K562 (cell line): ENCODE data around the gene SLC7A4. TPM values are rescaled to one million over a fixed set of nuclear protein-coding genes. Genes with fewer than 3 reads are reported as not detected.

Experiments
- ATAC-seq: fragments of 200-7000 bp; cut with Tn5 transposase; 3 replicates; pipeline ENCODE4 v1.9.1; 2020; ENCODE audit warnings: moderate library complexity
- BruUV-seq: library from RNA; stranded (reverse); fragments of 400-500 nt; replicated peaks from 2 replicates; lab custom pipeline; 2021; lab: Mats Ljungman, UMichigan
- CTCF ChIA-PET: fragments of 300-600 bp; formaldehyde crosslinking; extraction: SDS; loops from one replicate; lab custom pipeline; 2021; ENCODE audit warnings: low intra/inter-chr PET ratio; lab: Yijun Ruan, JAX
- POLR2A ChIA-PET: fragments of 300-600, 350-650 bp; sonication (Branson Sonifier 250); formaldehyde crosslinking; extraction: SDS; loops from one replicate; lab custom pipeline; 2021; ENCODE audit warnings: antibody characterized with exemption, inconsistent platforms; lab: Yijun Ruan, JAX
- DNase-seq, 4 experiments: peaks; one replicate each; pipeline versions ENCODE4 v3.0.0 to v3.0.0-alpha.2; 2011 to 2018; ENCODE audit warnings: low spot score in 3 of 4, mixed read lengths in 3 of 4; ENCODE audit errors: extremely low read depth in 1 of 4
- FAIRE-seq: peaks from 2 replicates; lab custom pipeline; 2011; peaks lifted over from hg19 to GRCh38; lab: Jason Lieb, UNC
- H2AFZ ChIP-seq: 2 replicates; pipeline ENCODE4 v1.6.0; 2011; ENCODE audit warnings: low read depth, low read length, control low read depth, inconsistent platforms
- H3K27ac ChIP-seq: fragments of 200-600 bp; 3 replicates; pipeline ENCODE4 v1.8.0; 2011; ENCODE audit warnings: low read depth, mild to moderate bottlenecking, control low read depth, inconsistent platforms, low read length, moderate library complexity, mixed read lengths; ENCODE audit errors: extremely low read depth
- H3K27me3 ChIP-seq, 2 experiments: fragments of 300-600 bp in 1 of 2; 2 replicates in 1 of 2; 3 replicates in 1 of 2; pipeline versions ENCODE4 v1.6.0 to v1.8.0; 2011; ENCODE audit warnings: inconsistent platforms in 2 of 2, low read length in 2 of 2, mild to moderate bottlenecking in 1 of 2, mixed read lengths in 1 of 2, moderate library complexity in 1 of 2; ENCODE audit not compliant: control insufficient read depth in 2 of 2, insufficient read depth in 2 of 2
- H3K36me3 ChIP-seq: fragments of 300-600 bp; 3 replicates; pipeline ENCODE4 v1.8.0; 2011; ENCODE audit warnings: mild to moderate bottlenecking, low read length, inconsistent platforms; ENCODE audit not compliant: control insufficient read depth, insufficient read depth
- H3K4me1 ChIP-seq, 2 experiments: fragments of 200-600 bp in 1 of 2; replicated peaks in 1 of 2; 2 replicates in 1 of 2; 3 replicates in 1 of 2; pipeline versions ENCODE4 v1.5.1 to v1.8.0; 2011; ENCODE audit warnings: inconsistent platforms in 2 of 2, low read length in 2 of 2, mild to moderate bottlenecking in 1 of 2, mixed read lengths in 1 of 2, moderate library complexity in 1 of 2; ENCODE audit not compliant: control insufficient read depth in 2 of 2, insufficient read depth in 2 of 2
- H3K4me2 ChIP-seq: 2 replicates; pipeline ENCODE4 v1.6.1; 2011; ENCODE audit warnings: low read length, control low read depth, inconsistent platforms, mixed read lengths; ENCODE audit not compliant: insufficient read depth
- H3K4me3 ChIP-seq: fragments of 200-600 bp; sonication (generic), shearing (Covaris generic); 2 replicates; pipeline ENCODE4 v1.5.1; 2016; ENCODE audit warnings: control low read depth, inconsistent platforms
- H3K79me2 ChIP-seq: fragments of 200-600 bp; 3 replicates; pipeline ENCODE4 v1.8.0; 2011; ENCODE audit warnings: low read length, inconsistent platforms; ENCODE audit not compliant: control insufficient read depth, insufficient read depth
- H3K9ac ChIP-seq, 2 experiments: 2 replicates each; pipeline versions ENCODE4 v1.6.0 to v1.6.1; 2011; ENCODE audit warnings: low read depth in 2 of 2, low read length in 2 of 2, control low read depth in 1 of 2, inconsistent platforms in 1 of 2, mild to moderate bottlenecking in 1 of 2, mixed read lengths in 1 of 2; ENCODE audit not compliant: insufficient read depth in 1 of 2
- H3K9me1 ChIP-seq: one replicate; pipeline ENCODE4 v1.6.0; 2011; ENCODE audit warnings: inconsistent platforms, mild to moderate bottlenecking, low read length, moderate library complexity; ENCODE audit not compliant: control insufficient read depth, insufficient read depth
- H3K9me3 ChIP-seq: replicated peaks from 2 replicates; pipeline ENCODE4 v1.5.1; 2011; ENCODE audit warnings: low read depth, low read length, inconsistent platforms; ENCODE audit not compliant: control insufficient read depth, insufficient read depth
- H4K20me1 ChIP-seq: replicated peaks from 2 replicates; pipeline ENCODE4 v1.6.1; 2011; ENCODE audit warnings: low read length, inconsistent platforms, mixed read lengths; ENCODE audit not compliant: control insufficient read depth, insufficient read depth
- AFF1 ChIP-seq, 2 experiments: fragments of 450-650 bp; IDR thresholded peaks; 2 replicates each; pipeline ENCODE4 v1.6.1; 2018; ENCODE audit warnings: mild to moderate bottlenecking in 2 of 2, low read depth in 1 of 2; ENCODE audit not compliant: partially characterized antibody in 2 of 2
- CSDE1 ChIP-seq, 2 experiments: fragments of 450-650 bp; IDR thresholded peaks; 2 replicates each; pipeline ENCODE4 v1.6.1; 2016; ENCODE audit warnings: mild to moderate bottlenecking in 1 of 2
- EP400 ChIP-seq: fragments of 450-650 bp; IDR thresholded peaks from 2 replicates; pipeline ENCODE4 v1.6.1; 2017; ENCODE audit warnings: antibody characterized with exemption, mild to moderate bottlenecking, moderate library complexity
- HDAC3 ChIP-seq: fragments of 450-650 bp; IDR thresholded peaks from 2 replicates; pipeline ENCODE4 v1.6.1; 2018; ENCODE audit warnings: borderline replicate concordance, mild to moderate bottlenecking, moderate library complexity; ENCODE audit not compliant: partially characterized antibody
- HEY1 ChIP-seq: fragments of 250-450 bp; sonication (Bioruptor Pico); IDR thresholded peaks from 2 replicates; pipeline ENCODE4 v1.5.0; 2020; ENCODE audit warnings: mild to moderate bottlenecking, moderate library complexity, borderline replicate concordance
- MCM3 ChIP-seq: fragments of 450-650 bp; IDR thresholded peaks from 2 replicates; pipeline ENCODE4 v1.6.1; 2016
- NR2C1 ChIP-seq, 2 experiments: fragments of 450-650 bp; IDR thresholded peaks; 2 replicates each; pipeline ENCODE4 v1.6.1; 2017; ENCODE audit warnings: mild to moderate bottlenecking in 2 of 2, antibody characterized with exemption in 1 of 2, inconsistent platforms in 1 of 2, missing compliant biosample characterization in 1 of 2, missing genetic modification characterization in 1 of 2
- SRSF7 ChIP-seq: fragments of 200-400 bp; formaldehyde crosslinking; optimal IDR thresholded peaks from 2 replicates; pipeline ENCODE3; 2017; ENCODE audit warnings: mild to moderate bottlenecking, low read depth, low read length
- ZNF57 ChIP-seq: fragments of 450-650 bp; formaldehyde crosslinking; IDR thresholded peaks from 2 replicates; pipeline ENCODE4 v1.4.0; 2020; ENCODE audit warnings: mild to moderate bottlenecking, moderate library complexity
- WGBS: fragments of 100-300 bp; shearing (Covaris generic); methylation state at CpG from one replicate; pipeline ENCODE4 v1.1.6; 2016; ENCODE audit warnings: low coverage, mixed read lengths; ENCODE audit not compliant: insufficient coverage; ENCODE audit errors: missing lambda C conversion rate; 5-methylcytosine and 5-hydroxymethylcytosine counted together
- in situ Hi-C: fragments of 300-500 bp; cut with MboI; formaldehyde crosslinking; loops from 4 replicates; pipeline ENCODE4 v1.15.0; 2018; ENCODE audit warnings: inconsistent platforms, mixed read lengths
- intact Hi-C: fragments of 100-400 bp; cut with micrococcal nuclease; formaldehyde crosslinking; loops from 2 replicates; pipeline ENCODE4 v1.14.2; 2022
- polyA plus RNA-seq, 8 experiments: library from polyadenylated mRNA; depleted of rRNA in 4 of 8; stranded (reverse) in 5 of 8; unstranded in 3 of 8; fragments of >200 nt; fragmentation: Nextera tagmentation in 2 of 8; fragmentation: Illumina TruSeq in 1 of 8; extraction: Ambion mirVana in 2 of 8; extraction: Trizol in 1 of 8; gene quantifications; 2 replicates each; pipeline versions ENCODE4 v1.2.1 to v1.2.3, GENCODE V29; 2011 to 2014; ENCODE audit warnings: inconsistent platforms in 1 of 8, missing spikeins in 1 of 8
- total RNA-seq, 7 experiments: library from RNA; depleted of rRNA in 6 of 7; stranded (reverse); fragments of >200 nt in 6 of 7; fragmentation: Illumina TruSeq in 2 of 7; extraction: Trizol in 2 of 7; gene quantifications; 2 replicates each; pipeline versions ENCODE4 v1.2.1 to v1.2.3, GENCODE V29; 2011 to 2021; ENCODE audit warnings: low replicate concordance in 1 of 7
- TF ChIP-seq, protein P1 (sequence below): fragments of 450-650 bp; IDR thresholded peaks from 2 replicates; pipeline ENCODE4 v1.7.0; 2016; ENCODE audit warnings: borderline replicate concordance
- TF ChIP-seq, protein P2 (sequence below): IDR thresholded peaks from 2 replicates; pipeline ENCODE4 v1.6.1; 2014; ENCODE audit warnings: antibody characterized with exemption

SLC7A4 gene
- total and polyA plus RNA-seq, 9 of the 15 experiments (the other 6 are each of a cell fraction or from before 2014, with no cell fraction given): not detected

DNA sequence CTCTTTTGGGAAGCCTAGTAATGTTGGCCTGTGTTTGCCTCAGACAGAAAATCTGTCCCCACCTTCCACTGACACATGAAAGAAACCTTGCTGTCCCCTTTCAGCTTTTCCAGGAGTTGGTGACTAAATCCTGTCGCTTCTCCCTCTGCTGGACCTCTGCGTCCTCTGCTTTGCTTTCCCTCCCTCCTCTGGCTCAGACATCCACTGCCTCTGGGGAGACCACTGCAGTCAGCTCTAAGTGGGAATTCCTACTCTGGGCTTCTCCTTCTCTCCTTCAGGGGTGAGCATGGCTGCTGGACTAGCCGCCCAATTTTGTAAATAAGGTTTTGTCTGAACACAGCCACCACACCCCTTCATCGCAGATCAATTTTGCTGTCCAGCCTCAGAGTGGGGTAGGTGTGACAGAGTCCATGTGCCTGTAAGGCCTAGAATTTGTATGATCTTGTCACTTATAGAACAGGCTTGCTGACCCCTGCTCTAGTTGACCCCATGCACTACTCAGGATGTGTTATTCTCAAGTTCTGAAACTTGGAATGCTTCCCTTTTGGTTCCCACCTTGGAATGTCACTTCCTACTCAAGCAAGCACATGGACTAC, 36.4 kb upstream of the SLC7A4 start:
- Histone ChIP-seq H3K79me2 (no peaks in the 10 kb centered on the region), H3K9me1 (no peaks in the 10 kb centered on the region), H3K27ac (no peak overlapping the region), H3K9ac (no peak overlapping the region), H2AFZ (no peak overlapping the region), H3K4me1 (peaks cover 0 to 3% of the 10 kb centered on the region in 2 experiments; a peak in 1 of 5 replicates), H4K20me1 (peaks cover 8% of the 10 kb centered on the region), H3K4me2 (no peak overlapping the region), H3K9me3 (peaks cover 5% of the 10 kb centered on the region), H3K36me3 (no peaks in the 10 kb centered on the region), H3K27me3 (peaks cover 57 to 75% of the 10 kb centered on the region in 2 experiments), H3K4me3 (no peak overlapping the region)
- CTCF ChIA-PET: no interaction called here
- ATAC-seq: peak; percentile 40
- 13% methylated on average over 4 of the region's 4 CpGs for WGBS
- intact Hi-C loops: loop anchor here (5.0 kb wide), 2 partner anchors 46 to 106 kb away; no protein-coding TSS in a partner anchor
- no TSS peak for BruUV-seq
- in situ Hi-C loops: no loop called here
- peak; percentile 35 for FAIRE-seq
- POLR2A ChIA-PET: interaction anchor here (0.6 to 1.6 kb wide), 5 partner anchors 10 to 67 kb away, joined by 3 to 7 read pairs (median 4); partner anchors contain the start of gene THAP7
- peak in 2 of 4 experiments; percentile 44 to 49 for DNase-seq
- TF ChIP-seq HEY1 (CRISPR knock-in tag) (no peak), HDAC3 (no peak), EP400 (no peak), CSDE1 (IDR thresholded peaks at IDR 0.05) (no peak), AFF1 (IDR thresholded peaks at IDR 0.05; ENCODE audit: low read depth in 1 of 2, partially characterized antibody in 2 of 2) (no peak), SRSF7 (no peak), ZNF57 (CRISPR knock-in tag) (no peak), NR2C1 (IDR thresholded peaks at IDR 0.05) (no peak), NR2C1 (tag; IDR thresholded peaks at IDR 0.05) (peak; percentile 18; the same call in 1 of the 2 replicates), MCM3 (0 out of 2 replicates have a peak, but pooled peaks have one; percentile 55)
- TF ChIP-seq, protein P1, sequence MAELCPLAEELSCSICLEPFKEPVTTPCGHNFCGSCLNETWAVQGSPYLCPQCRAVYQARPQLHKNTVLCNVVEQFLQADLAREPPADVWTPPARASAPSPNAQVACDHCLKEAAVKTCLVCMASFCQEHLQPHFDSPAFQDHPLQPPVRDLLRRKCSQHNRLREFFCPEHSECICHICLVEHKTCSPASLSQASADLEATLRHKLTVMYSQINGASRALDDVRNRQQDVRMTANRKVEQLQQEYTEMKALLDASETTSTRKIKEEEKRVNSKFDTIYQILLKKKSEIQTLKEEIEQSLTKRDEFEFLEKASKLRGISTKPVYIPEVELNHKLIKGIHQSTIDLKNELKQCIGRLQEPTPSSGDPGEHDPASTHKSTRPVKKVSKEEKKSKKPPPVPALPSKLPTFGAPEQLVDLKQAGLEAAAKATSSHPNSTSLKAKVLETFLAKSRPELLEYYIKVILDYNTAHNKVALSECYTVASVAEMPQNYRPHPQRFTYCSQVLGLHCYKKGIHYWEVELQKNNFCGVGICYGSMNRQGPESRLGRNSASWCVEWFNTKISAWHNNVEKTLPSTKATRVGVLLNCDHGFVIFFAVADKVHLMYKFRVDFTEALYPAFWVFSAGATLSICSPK: no peak
- TF ChIP-seq, protein P2, sequence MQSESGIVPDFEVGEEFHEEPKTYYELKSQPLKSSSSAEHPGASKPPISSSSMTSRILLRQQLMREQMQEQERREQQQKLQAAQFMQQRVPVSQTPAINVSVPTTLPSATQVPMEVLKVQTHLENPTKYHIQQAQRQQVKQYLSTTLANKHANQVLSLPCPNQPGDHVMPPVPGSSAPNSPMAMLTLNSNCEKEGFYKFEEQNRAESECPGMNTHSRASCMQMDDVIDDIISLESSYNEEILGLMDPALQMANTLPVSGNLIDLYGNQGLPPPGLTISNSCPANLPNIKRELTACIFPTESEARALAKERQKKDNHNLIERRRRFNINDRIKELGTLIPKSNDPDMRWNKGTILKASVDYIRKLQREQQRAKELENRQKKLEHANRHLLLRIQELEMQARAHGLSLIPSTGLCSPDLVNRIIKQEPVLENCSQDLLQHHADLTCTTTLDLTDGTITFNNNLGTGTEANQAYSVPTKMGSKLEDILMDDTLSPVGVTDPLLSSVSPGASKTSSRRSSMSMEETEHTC: no peak
